HG03521 (cell line): ENCODE measurements around the gene PTPRR.

Experiments
- ATAC-seq: cut with Tn5 transposase; IDR thresholded peaks from one replicate; pipeline ENCODE4 v1.9.1; 2021; ENCODE audit warnings: mild to moderate bottlenecking, moderate library complexity; ENCODE audit not compliant: unreplicated experiment

Gene PTPRR

GRCh38 chr12:70806043-70806442 is 114.5 kb downstream of the PTPRR start:
- no peak for ATAC-seq

GRCh38 chr12:70798016-70798783 is 122.3 kb downstream of the PTPRR start:
- ATAC-seq = no peak

DNA sequence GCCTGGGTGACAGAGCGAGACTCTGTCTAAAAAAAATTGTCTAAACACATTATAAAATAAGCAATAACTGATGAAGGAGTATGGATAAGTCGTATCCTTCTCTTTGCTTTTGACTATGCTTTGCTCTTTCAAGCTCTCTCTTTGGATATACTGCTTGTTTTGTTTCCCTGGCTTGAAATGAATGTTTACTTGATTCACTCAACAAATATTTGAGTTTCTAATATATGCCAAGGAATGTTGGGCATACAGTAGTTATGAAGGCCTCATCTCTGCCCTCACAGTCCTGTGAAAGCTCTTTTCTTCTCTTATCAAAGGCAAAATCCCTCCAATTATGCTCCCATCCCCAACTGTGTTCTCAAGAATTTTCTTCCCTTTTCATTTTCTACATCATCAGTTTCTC is 123.5 kb downstream of the PTPRR start:
- ATAC-seq = no peak

DNA sequence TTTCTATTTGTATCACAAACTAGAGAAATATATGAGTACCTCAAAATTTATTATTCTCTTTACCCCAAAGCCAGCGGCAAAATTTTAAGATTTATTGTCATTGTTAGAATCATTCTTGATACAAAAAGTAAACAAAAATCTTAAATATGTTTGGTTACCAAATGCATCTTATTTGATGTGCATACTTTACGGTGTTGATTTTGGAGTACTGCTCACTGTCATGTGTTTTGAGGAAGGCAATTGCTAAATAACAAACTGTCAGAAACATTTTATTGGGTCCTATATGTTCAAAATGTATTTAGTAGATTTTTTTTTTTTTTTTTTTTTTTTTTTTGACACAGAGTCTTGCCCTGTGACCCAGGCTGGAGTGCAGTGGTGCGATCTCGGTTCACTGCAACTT is 124.9 kb downstream of the PTPRR start:
- no peak for ATAC-seq

DNA sequence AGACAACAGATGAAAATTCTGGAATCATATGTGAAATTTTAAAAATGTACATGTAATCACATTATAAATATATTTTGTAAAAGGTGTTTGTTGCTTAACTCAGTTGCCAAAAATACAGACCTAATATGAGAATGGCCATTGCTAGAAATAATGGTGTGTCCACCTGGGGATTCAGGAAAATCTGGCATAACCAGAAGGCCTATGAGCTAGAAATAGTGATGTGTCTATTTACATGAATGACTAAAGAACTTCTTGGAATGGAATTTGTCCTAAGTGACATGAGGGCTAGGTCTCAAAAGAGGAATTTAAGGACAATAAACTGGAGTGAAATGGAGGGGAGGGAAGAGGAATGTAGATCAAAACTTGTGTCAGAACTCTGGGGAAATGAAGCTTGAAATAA is 126.4 kb downstream of the PTPRR start:
- ATAC-seq = no peak

DNA sequence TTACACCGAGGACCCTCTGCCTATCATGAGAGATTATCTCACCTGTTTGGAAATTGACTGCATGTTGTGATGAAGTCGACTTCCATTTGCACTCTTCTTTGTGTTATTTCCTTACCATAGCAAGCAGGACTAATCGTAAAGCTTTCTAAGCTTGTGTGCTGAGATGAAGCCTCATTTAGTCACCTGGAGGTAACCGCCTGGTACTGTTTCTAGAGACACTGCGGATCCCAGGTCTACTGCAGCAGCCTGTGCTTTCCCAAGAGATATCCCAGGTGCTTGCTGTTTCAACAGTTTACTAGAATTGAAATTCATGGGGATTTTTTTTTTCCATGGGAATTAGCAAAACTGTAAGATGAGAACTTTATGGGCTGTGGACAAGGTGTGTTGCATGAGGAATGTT is 131.8 kb downstream of the PTPRR start:
- ATAC-seq = no peak

GRCh38 chr12:70787612-70788011 is 132.9 kb downstream of the PTPRR start:
- no peak for ATAC-seq

DNA sequence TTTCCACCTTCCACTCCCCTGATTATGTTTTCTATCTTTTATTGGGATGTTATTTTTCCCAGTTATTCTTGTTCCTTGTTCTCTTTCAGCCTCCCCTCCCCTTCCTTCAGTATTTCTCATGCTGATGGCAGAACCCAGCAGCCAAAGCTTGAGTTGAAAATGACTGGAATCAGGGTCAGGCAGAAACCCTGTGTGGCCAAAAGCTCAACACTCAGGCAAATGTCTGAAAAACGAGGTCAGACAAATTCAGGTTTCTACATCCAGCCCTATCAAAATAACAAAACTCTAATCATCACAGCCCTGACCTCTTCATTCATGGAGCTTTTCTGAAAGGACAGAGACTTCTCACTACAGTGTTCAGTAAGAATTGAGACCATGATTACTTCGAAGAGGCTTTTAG is 134.6 kb downstream of the PTPRR start:
- ATAC-seq = no peak

GRCh38 chr12:70784042-70784668 is 136.4 kb downstream of the PTPRR start:
- ATAC-seq = no peak

- ATAC-seq = no peak
Observed at GRCh38 chr12:70783455-70783854, 137.1 kb downstream of the PTPRR start.

- ATAC-seq = no peak
Observed at GRCh38 chr12:70779250-70779649, 141.3 kb downstream of the PTPRR start.

- no peak for ATAC-seq
Observed at GRCh38 chr12:70774055-70774454, 146.5 kb downstream of the PTPRR start.

GRCh38 chr12:70772836-70773235 is 147.7 kb downstream of the PTPRR start:
- ATAC-seq = no peak

- ATAC-seq = no peak
Observed at GRCh38 chr12:70771581-70771980, 149.0 kb downstream of the PTPRR start.

- ATAC-seq = no peak
Observed at GRCh38 chr12:70763666-70764065, 156.9 kb downstream of the PTPRR start.

- no peak for ATAC-seq
Observed at GRCh38 chr12:70762000-70762399, 158.5 kb downstream of the PTPRR start.

DNA sequence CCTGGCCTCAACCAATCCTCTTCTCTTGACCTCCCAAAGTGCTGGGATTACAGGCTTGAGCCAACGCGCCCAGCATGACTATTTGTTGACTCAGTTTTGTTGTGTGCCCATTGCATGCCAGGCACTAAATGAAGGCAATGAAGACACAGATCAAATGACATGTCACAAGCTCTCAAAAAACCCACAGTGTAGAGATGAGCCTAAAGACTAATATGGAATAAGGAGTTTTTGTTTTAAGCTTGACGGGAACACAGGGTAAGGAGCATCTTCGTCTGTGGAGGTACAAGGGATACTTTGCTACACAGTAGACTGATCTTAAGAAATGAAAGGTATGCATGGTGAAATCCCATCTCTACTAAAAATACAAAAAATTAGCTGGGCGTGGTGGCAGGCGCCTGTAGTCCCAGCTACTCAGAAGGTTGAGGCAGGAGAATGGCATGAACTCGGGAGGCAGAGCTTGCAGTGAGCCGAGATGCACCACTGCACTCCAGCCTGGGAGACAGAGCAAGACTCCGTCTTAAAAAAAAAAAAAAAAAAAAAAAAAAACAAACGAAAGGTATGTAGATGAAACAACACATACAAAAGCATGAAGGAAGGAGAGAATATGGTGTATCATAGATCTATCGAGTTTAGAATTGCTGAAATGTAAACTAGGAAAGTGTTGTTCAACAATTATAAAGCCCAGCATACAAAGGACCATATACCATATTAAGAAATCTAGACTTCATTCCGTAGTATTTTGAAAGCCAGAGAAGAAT is 161.2 kb downstream of the PTPRR start:
- no peak for ATAC-seq

- ATAC-seq = no peak
Observed at GRCh38 chr12:70758494-70758845, 162.1 kb downstream of the PTPRR start.

- ATAC-seq = no peak
Observed at GRCh38 chr12:70757830-70758493, 162.6 kb downstream of the PTPRR start.

DNA sequence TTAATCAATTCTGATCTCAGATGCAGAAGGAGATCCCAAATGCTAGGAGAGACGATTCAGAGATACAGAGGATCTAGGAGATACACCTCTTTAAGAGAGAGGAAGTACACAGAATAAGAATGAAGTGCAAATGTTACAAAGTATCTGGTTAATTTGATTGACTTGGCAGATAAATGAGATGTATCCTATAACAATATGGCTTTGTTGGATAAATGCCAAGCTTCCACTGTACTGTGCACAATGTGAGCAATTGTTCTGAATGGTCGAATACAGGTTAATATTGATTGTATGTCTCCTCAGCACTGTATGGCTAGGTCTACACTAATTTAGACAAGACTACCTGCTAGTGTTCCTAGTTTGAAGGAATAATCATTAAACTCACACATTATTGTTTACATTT is 163.7 kb downstream of the PTPRR start:
- no peak for ATAC-seq

GRCh38 chr12:70756118-70756517 is 164.4 kb downstream of the PTPRR start:
- ATAC-seq = no peak
